NCI-H187 treated with DMSO at 0.1 percent for 48 hours (cell line): ENCODE results near the gene FOXO1.

Experiments
- DNase-seq: peaks from one replicate; lab custom pipeline; 2025; lab: John Stamatoyannopoulos, UW

The FOXO1 gene

DNA sequence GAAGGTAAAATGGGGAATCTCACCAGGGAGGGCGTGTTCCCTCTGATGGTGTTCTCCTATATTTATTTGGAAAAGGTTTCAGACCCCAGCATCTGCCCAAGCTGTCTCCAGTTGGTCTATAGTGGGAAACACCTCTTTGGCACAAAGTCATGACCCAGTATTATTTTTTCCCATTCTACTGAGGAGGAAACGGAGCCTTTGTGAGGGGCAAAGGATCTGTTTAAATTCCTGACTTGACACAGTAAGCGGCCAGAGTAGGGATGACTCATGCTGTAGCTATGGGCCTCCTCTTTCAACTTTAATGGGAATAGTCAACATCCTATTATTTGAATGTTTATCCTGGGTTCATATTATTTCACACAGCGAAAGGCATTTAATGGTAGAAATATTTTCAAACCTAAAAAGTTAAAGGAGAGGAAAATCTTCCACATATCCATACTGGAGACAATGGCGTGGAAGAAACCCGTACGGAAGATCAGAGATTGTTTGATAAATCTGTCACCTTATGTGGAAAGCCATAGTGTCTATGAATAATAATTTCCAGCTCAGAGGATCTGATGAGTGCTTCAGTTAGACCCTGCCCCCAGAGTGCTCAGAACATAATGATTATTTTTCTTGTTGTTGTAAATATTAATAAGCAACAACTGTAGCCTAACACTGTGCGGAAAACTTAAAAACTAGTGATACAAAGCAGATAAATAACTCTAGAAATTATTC, 126.0 kb downstream of the FOXO1 start:
- no peak for DNase-seq

DNA sequence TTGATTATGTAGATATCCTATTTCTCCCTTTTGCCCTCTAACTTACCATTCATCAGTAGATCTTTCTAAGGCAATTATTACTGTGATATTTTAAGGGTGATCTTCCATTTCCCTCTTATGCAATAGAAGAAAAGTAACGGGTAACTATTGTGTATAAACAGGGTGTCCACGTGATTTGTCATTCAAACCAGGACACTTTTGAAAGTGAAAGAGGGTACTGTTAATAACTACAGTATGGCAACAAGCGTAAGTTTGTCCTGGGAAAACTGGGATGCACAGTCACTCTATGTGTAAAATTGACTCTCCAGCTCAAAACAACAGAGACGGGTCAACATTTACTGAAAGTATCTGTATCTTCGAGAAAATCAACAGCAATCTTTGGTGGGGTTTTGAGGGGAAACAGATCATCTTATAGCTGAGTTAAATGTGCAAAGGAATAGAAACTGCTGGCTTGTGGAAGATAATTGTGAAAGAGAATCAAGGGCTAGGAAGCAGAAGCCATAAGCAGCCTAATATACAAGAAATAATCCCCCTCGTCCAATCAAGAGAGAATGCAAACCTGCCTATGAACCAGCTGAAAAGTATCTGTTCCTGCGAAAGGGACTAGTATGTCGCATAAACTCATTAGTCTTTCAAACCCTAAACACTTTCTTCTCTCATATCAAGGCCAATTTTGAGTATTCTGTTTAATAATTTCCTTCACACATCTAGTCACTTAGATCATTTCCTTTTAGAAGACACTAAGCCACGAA, 126.7 kb downstream of the FOXO1 start:
- no peak for DNase-seq

DNA sequence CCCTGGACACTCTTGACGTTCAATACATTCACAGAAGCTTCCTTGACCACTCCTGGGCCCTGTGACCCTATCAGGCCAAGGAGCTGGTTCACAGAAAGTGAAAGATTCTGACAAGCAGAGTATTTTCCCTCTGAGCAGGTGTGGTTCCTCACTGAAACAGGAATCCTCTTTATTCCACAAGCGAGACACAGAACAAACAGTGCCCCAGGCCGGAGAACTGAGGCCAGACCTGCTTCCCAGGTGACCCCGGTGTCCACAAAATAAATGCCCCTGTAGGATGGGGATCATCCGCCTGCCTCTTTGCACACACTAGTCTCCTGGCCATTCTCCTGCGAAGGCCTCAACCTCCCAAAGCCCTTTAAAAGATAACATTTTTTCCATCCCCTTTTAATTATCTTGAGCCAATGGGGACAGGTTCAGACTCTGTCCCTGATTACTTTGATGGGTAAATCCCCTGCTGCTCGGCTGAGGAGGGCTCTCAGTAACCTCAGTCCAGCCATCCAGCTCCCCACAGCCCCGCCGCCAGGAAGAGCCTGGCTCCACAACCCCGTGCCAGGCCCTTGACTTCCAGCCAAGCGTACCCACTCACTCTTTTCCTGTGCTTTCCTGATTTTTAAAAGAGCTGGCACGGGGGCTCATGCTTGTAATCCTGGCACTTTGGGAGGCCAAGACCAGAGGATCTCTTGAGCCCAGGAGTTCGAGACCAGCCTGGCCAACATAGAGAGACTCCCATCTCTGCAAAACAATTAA, 129.1 kb downstream of the FOXO1 start:
- no peak for DNase-seq

DNA sequence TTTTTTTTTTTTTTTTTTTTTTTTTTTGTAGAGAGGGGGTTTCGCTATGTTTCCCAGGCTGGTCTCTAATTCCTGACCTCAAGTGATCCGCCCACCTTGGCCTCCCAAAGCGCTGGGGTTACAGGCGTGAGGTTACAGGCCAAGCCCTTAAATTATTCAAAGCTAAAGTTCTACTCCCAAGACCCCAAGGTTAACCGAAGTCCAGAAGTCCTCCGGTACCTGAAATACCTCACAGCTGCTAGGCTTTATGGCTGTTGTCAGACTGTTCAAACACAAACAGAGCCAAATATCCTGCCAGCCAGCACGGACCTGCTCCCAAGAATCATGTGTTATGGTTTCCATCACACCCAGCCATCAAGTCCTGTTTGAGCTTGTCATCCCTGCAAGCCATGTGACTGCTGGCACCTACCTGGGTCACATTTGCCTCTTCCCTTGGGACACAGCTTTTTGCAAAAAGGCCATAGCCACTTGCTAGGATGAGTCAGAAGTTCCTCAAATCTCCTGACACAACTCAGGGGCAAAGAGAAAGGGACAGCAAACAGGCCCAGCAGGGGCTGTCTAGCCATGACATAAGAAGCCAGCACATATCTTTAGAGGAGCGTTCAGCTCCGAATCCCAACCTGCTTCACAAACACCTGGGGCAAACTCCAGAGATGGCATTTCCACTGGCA, 129.9 kb downstream of the FOXO1 start:
- no peak for DNase-seq

DNA sequence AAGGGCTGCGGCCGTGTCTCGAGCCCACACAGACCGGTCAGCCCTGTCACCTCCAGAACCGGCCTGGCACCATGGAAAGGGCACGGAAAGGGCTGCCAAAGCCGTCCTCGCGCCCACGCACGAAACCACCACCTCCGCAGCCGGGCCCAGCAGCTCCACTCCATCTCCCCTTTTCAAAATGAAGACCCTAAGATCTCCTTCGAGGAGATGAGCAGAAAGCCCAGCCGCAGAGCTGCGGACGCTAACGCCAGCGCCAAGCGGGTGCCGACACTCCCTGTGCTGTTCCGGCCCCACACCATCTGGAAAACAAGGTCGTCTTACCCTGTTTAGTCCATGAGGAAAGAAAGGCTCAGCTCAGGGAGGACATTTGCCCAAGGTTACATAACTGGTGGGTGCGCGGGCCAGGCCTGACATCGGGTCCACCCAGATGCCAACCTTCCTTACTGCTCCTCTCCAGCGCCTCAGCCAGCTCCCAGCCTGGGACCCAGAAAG, 131.1 kb downstream of the FOXO1 start:
- no peak for DNase-seq

DNA sequence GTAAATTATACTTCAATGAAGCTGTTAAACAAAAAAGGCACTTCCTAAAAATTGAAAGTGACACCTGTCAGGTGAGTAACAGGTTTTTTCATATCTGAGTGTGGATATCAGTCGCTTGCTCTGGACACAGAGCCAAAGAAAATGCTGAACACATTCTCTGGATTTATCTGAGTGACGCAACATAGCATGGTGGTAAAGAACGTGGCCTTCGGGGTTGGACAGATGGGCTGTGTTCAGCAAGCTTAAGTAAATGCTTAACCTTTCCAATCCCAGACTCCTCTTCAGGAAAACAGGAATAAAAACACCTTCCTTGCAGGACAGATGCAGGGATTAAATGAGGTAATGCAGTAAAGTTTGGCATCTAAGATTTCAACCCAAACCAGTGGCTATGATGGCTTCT, 132.0 kb downstream of the FOXO1 start:
- no peak for DNase-seq

DNA sequence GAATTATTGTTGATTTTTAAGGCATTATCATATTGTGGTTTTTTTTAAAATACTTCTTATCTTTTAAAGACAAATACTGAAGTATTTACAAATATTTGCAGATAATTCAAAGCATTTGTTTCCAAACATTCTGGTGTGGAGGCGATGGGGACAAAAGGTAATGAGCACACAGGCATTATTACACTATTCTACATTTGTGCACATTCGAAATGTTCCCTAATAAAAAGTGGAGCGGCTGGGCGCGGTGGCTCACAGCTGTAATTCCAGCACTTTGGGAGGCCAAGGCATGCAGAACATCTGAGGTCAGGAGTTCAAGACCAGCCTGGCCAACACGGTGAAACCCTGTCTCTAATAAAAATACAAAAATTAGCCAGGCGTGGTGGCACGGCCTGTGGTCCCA, 133.4 kb downstream of the FOXO1 start:
- DNase-seq = no peak

DNA sequence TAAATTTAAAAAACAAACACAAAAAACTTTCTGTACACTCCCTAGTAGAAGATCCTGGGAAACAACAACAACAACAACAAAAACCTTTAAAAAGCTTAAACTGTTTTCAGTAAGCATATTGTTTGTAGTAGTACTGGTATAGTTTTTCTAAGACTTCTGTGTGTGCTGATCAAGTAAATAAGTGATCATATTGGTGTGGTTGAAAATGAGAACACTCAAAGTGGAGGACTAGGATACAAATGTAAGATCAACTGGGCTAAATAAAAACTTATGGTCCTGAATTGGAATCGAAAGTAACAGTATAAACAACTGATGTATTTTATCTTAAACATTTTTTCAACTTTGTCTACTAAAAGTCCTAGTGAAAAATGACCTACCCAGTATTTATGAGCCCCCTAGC, 135.5 kb downstream of the FOXO1 start:
- no peak for DNase-seq

DNA sequence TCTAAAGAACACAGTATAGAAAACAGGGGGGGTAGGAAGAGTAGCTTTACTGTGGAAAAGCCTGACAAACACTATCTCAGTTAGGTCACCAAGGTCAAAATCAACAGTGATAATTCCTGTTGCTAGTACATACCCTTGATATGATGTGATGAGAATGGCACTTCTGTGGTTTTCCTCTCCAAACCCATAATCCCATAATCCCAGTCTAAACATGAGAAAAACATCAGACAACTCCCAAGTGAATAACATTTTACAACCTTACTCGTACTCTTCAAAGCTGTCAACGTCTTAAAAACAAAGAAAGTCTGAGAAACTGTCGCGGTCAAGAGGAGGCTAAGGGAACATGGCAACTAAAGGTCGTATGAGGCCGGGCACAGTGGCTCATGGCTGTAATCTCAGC, 137.6 kb downstream of the FOXO1 start:
- DNase-seq = no peak

DNA sequence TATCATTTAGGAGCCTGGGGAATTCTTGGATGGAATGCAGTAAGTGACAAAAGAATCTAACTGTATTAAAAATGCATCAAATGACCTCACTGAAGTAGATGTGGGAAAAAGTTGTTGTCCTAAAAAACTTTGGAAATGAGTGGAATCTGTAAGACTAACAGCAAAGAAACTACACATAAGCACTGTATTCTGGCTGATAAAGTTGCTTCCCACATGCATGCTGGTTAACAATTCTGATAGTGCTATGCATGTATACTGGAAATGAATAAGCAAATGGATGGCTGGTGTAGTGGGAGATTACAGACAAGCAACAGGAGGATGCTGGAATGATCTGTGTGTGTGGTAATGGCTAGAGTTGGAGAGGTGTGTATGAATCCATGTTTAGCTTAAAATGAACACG, 138.5 kb downstream of the FOXO1 start:
- DNase-seq = no peak

DNA sequence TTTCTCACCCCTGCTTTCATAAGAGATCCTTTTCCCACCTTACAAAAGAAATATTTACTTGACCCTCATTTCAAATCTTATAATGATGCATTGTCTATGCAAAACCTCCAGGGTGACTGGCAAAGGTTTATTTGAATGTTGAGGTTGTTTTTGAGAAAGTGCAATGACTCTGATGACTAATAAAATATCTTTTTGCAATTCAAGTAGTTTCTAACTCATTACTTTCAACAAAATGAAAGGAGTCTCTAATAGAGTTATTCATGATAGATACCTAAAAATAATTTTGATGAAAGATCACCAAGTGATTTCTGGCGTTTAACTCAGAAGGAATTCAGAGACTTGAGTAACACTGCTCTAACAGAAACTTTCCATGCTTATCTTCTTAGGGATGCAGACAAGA, 144.2 kb downstream of the FOXO1 start:
- no peak for DNase-seq

DNA sequence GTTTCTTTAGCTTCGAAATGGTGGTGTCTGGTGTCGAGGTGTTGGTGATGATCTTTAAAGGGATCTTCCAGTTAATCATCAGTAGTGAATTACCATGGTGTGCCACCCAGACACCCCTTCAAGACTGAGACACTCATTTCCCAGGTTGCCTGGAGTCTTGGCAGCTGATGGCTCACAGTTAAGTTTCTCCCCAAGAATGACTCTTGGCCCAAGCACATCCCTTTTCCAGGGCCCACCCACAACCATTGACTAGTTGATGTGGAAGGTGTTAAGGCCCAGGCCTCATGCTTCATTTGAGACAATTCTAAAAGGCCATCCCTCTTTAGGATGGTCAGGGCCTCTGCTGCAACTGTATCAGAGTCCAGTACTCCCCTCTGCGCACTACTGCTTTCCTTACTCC, 145.5 kb downstream of the FOXO1 start:
- DNase-seq = no peak

DNA sequence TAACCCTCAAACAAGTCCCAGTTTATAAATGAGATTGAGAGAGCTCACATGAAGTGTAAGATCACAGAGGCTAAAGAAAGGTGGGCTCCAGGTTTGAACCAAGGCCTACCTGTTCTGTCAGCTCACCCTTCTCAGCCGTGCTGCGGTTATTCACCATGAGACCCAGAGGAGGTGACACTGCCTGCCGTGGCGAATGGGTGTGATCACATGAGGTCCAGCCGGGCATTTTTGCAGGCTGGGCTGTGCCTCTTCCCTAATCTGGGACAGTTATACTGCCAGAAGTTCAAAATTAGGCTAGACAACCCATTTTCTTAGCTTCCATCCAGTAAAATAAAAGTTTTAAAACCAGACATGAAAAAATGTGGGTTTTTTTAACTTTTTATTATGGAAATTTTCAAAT, 146.8 kb downstream of the FOXO1 start:
- DNase-seq = no peak

DNA sequence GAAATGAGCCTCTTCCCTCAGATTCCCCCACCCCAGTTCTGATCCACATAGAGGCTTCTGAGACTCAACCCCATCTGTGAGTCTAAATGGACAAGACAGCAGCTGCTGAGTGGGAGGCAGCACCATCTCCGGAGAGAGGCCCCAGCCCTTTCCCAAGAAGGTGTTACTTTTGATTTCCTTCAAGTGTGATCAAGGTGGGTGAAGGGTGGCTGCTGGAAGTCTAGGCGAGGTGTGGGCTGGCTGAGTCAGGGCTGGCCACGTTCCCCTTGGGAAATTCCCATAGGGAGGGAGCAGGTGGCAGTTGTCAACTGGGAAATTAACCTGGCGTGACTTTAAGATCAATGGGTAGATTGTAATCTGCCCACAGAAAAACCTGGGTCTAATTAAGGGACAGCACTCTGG, 148.0 kb downstream of the FOXO1 start:
- DNase-seq = no peak

DNA sequence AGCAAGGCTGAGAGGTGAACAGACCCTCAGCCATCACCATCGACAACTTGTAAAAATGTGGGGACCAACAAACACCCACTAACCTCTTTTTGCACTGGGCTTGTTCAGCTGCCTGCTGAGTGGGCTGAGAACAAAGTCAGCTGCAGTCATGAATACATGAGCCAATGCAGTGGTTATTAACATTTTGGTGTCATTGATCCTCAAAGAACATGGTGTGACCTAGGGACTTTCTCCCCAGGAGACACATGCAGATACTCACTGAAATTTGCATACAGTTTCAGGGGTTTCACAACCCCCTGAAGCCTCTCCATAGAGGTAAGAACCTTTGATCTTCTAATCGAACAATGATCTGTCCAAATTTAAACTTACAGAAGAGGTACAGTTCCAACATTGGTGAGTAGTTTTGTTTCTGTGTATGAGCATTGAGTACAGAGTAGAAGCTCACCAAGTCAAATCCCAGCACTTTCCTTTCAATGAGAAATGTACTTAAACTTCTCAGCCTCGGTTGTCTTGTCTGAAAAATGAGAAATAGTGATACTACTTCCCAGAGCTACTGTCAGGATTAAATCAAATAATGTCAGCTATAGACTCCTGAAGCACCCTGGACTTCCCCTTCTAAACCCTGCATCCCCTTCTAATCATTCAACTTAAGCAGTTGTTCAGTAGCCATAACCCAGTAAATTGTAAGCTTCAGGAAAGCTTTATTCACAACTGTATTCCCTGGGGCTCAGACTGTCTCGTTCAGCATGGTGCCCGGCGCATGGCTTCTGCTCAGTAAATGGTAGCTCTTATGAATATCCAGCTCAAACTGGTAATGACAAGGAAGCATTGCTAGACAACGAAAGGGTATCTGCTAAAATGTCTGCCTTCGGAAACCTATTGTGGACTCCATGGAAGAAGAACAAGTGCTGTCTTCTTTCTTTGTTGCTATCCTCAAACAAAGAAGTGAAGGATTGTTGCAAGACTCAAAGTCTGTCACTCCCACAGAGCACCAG, 148.7 kb downstream of the FOXO1 start:
- no peak for DNase-seq

DNA sequence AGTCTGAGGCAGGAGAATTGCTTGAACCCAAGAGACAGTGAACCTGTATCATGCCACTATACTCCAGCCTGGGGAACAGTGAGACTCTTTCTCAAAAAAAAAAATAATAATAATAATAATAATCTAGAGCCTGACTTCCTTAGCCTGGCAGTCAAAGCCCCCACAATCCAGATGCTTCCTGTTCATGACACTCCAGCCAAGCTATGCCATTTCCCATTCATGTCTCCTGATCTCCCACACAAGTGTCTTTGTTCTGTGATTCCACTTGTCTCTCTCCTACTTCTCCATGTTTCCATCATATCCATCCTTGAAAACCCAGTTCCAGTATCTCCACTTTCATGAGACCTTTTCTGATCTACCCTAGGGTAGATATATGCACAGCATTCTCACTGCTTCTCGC, 150.7 kb downstream of the FOXO1 start:
- DNase-seq = no peak

DNA sequence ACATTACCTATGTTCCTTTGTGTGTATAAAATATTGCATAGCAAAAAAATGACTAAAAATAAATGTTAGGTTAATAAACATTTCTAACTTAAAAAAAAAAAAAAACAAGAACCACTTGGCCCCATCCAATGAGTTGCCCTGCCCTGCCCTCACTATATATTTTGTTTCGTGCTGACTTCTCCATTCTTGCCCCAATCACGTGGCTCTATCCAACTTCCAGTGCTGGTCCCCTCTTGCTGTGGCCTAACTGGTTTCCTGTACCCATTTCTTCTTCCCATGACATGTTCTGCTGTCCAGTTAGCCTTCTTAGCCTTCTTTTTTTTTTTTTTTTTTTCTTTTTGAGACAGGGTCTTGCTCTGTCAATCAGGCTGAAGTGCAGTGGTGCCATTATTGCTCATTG, 151.6 kb downstream of the FOXO1 start:
- no peak for DNase-seq

DNA sequence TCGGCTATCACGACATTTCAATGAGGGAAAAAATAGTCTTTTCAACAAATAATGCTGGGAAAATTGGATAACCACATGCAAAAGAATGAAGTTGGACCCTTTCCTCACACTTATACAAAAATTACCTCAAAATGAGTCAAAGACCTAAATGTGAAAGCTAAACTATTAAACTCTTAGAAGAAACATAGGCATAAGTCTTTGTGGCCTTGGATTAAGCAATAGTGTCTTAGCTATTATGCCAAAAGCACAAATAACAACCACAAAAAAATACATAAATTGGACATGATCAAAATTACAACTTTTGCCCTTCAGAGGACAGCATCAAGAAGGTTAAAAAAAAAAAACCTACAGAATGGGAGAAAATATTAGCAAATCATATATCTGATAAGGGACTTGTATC, 156.6 kb downstream of the FOXO1 start:
- DNase-seq = no peak

DNA sequence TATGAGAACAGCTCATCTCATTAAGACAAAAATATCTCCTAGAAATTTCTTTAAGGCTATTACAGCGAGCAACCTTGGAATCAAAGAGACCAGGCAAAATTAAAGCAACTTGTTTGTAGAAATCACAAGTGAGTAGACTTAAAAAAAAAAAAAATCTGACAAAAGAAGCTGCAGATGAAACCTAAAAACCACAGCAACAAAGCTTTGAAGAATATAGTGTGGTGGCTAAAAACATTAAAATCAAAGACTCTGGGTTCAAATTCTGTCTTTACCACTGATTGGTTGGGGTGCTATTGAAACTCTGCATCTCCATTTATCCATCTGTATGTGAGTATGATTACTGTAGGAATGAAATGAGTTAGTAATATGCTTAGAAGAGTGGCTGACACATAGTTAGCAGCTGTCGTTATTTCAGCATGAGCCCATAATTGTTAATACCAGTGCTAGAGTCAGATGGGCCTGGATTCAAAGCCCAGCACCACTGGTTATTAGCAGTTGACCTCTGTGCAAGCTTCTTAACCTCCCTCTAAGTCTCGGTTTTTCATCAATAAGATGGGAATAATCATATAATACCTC, 157.6 kb downstream of the FOXO1 start:
- no peak for DNase-seq

DNA sequence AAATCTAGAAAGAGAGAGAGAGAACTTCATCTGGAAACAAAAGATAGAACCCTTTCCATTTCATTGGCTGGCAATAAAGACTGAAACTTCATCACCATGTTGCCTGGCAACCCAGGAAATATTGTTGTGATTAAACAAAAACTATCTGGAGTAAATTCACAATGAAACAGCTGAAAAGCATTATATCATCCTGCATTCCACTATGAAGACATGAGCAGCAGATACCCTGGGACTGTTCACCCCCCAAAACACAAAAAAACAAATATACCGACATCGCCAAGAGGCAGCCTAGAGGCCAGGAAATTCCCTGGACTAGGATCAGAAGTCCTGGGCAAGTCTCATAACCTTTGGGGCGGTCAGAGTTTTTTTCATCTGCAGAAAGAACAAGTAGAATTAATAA, 158.3 kb downstream of the FOXO1 start:
- DNase-seq = no peak
